Activated CD4-positive, alpha-beta T cell treated with anti-CD3 and anti-CD28 coated beads, Interleukin-2, Interleukin-6, amounts not matched to agents 100 ng/mL and 50 ng/mL, durations not matched to agents 16 hours and 8 hours (primary cell): Measurements from ENCODE around the gene TMEM63A.

Source experiments
- DNase-seq: peaks from one replicate; pipeline ENCODE4 v3.0.0-alpha.2; 2020

TMEM63A gene

DNA sequence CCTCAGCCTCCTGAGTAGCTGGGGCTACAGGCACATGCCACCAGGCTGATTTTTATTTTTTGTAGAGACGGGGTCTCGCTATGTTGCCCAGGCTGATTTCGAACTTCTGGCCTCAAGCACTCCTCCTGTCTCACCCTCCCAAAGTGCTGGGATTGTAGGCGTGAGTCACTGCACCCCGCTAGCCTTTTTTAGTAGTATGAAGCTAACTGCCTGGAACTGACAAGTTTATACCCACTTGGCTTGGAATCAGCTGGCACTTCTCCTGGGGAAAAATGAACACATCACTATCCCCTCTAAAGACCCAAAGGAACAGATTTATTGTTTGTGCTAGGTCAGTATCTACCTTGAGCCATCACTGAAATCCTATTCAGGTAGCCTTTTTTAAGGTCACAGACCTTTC, 19.0 kb downstream of the TMEM63A start:
- no peak for DNase-seq

DNA sequence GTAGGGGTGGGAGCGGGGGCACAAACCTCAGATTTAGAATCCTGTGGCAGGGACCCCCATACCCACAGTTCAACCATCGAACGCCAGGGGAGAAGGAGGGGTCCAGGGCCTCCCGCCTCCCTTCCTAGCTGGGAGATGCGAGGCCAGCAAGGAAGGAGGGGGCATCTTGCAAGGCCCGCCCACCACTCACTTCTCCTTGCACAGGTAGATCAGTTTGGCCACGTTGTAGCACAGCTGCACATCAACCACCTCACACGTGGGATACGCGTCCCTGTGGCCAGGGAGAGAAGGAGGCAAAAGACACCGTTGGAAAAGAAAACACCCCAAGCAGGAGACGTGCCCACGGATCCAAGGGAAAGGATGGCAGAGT, 19.6 kb downstream of the TMEM63A start:
- no peak for DNase-seq

DNA sequence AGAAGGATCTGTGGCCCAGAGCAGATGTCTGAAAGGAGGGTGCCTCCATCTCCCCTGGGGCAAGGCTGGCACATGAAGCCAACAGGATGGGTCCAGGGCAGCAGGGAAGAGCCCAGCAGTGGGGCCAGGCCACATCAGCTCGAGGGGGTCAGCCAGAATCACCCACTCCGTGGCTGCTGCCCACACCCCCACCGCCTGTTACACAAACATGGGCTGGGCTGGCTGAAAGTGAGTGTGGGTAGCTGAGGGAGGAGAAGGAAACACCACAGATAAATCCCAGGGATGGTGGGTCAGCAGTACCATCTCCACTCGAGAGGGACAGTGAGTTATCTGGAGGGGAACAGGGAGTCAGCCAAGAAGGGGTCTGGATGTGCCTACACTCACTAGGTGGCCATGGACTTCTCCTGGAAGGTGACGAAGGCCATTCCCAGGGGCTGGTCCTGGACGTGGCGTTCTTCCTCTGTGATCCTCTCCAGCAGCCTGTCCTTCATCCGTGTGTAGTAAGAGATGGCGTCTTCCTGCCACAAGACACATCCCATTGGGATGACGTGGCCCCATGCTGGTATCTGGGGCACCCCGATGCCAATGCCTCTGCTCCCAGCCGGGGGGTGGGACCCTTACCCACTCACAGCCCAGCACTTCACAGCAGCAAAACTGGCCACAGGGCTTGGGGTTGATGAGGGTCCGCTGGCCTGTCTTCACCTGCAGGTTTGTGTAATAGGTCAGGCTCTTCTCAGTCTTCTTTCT, 20.2 kb downstream of the TMEM63A start:
- no peak for DNase-seq

DNA sequence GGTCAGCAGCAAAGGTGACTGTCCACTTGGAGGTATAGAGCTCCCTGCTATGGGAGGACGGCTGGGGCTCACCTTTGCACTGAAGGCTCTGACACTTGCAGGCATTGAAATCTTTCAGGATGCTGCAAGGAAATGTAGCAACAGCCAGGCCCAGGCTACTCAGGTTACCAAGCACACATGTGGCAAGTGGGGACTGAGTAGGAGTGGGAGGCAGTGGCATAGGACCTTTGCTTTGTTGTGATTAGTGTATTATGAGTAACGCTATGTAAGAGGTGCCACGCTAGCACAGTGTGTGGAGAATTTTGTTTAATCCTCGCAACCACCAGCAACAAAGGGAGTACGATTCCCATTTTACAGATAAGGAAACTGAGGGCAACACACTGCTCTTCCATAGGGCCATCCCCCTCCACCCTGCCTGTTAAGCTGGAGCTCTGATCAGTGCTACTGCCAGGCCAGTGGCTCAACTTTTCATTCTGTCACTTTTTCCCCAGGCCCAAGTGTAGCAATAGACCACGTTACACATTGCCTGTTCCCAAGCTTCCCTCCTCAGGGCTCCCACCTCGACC, 21.2 kb downstream of the TMEM63A start:
- no peak for DNase-seq

DNA sequence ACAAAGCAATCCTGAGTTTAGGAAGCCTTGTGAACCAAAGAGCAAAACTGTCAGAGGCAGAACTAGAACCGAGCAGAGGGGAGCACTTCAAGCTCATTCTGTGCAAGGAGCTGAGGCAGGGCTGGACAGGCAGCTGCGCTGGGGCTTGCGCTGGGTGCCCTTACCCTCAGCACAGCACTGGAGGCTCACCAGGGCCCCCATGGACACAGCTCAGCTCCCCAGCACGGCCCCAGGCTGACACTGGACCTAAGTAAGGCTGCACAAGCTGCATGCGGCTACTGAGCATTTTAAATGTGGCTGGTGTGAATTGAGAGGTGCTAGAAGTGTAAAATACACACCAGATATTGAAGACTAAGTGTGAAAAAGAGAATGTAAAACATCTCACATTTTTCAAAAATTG, 22.1 kb downstream of the TMEM63A start:
- no peak for DNase-seq

DNA sequence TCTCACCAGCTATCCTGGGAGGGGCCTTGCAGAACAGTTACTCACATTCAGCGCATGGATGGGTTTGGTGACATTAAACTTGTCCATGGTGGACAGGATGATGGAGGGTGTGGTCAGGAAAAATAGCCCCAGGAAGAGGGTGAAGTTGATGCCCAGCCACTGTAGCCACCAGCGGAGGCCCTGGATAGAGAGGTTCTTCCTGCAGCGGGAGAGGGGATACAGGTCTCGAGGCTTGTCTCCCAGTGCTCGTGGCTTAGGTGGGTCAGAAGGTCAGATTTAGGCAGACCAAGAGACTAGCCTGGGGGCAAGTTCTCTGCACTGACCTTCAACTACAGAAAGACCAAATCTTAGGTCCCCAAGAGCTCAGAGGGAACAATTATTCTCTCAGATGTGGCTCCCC, 23.0 kb downstream of the TMEM63A start:
- DNase-seq: no peak

DNA sequence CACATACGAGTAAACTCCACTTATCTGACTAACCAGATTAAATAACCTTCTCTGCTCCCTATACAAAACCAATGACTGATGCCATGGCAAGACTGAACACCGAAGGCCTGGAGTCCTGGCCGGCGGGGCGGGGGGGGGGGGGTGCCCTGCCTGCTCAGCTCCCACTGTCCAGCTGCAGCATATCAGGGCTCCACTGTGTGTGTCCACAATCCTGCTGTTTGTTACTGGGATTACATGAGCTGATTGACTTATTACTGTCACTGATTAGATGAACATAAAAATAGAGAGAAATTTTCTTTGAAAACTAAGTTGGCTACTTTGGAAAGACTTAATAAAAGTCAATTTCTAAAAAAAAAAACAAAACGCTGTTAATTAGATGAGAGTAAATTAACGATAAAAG, 24.9 kb downstream of the TMEM63A start:
- DNase-seq: no peak

DNA sequence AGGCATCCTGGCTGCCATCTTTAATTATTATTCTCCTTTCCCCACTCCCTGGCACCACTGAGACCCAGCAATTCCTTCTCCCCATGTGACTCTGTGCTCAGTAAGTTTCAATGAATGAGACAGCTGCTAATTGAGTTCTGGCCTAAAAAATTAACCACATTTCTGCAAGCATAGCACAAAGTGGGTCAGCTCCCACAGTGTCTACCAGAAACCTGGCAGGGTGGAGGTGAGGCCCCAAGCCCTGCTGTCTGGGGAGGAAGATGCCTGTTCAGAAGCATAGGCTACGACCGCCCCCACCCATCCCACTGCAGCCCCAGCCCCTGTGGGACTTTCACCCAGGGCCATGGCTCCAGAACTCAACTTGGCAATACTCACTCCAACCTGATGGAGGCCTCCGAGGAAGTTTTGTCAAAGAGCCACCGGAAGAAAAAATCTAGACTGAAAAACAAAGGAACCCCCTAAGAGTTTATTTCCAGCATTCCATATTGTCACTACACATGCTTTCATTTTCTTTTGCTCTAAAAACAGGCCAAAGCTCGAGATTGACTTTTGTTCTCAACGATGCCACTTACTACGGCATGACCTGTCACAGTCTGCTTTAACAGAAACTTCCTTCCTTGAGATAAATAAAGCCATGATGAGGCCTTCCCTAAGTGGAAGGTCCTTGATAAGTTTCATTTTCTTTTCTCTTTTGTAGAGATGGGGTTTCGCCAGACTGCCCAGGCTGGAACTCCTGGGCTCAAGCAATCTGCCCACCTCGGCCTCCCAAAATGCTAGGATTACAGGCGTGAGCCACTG, 26.5 kb downstream of the TMEM63A start:
- DNase-seq: no peak

DNA sequence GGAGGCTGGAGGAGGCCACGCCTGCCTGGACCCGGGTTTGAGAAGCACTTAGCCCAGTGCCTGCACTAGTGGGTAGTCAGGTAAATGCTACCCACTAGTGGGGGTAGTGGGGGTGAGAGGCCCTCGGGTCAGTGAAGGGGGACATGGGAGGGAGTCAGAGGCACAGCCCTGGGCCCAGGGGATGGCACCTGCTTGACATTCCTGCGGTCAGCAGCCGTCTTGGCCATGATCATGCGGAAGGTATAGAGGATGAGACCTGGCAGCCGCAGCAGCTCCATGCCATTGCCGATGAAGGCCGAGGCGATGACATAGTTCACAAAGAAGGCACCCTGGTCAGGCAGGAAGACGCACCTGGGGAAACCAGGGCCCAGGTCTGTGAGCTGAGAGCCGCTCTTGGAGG, 28.7 kb downstream of the TMEM63A start:
- no peak for DNase-seq

DNA sequence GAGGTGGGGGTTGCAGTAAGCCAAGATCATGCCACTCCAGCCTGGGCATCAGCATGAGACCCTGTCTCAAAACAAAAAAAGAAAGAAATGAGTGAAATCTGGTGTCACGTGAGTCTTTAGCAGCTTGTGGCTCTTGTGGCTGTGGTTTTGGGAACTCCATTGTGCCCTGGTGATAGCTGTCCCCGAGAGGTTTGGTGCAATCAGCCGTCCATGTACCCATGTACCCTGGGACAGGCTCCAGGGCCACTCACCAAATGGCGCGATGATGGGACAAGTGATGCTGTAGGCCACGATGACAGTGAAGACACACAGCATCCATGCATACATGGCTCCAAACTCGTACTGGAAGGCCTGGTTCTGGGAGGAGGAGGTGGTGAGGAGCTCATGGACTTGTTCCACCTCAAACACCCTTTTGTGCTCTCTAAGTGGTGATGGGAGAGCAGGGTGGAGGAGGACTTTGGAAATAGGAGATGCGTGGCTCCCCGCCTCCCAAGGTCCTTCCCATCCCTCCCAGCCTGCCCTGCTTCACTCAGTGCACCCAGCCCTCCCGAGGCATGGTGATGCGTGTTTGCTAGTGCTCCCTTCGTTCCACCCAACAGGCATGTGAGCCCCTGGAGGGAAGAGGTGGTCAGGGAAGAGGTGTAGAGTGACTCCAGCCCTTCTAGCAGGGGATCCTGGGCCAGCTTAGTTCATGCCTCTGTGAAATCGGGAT, 29.6 kb downstream of the TMEM63A start:
- DNase-seq: no peak

DNA sequence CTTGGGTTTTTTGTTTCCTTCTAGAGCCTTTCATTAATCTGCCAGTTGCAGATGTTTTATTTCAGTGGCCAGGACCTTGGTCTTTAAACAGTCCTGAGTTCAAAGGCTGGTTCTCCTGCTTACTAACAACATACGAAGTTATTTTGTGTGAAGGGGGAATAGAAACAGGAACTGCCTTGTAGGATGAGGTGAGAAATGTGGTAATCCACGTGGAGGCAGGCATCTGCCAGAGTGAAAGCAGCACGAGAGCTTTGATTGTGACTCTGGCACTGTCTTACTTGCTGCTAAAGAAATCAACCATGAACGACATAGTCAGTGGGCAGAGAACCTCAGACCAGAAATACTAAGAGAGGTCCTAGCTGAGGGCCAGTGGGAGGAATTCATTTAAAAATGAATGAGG, 30.4 kb downstream of the TMEM63A start:
- DNase-seq: no peak

DNA sequence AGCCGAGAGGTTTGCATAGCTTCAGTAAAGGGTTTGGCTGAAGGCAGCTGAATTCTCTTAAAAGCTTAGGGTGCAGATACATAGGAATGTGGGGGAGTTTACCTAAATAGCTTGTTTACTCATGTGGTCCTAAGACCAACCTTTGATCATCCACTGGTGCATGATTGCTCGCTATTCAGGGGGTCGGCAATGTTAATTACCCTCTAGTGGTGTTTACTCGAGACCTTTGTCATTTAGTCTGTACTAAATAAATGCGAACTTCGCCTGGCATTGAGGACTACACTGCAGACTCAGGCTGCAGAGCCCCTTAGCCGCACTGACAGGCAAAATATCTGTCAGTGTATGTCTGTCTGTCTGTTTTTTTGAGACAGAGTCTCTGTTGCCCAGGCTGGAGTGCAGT, 31.8 kb downstream of the TMEM63A start:
- DNase-seq: no peak

DNA sequence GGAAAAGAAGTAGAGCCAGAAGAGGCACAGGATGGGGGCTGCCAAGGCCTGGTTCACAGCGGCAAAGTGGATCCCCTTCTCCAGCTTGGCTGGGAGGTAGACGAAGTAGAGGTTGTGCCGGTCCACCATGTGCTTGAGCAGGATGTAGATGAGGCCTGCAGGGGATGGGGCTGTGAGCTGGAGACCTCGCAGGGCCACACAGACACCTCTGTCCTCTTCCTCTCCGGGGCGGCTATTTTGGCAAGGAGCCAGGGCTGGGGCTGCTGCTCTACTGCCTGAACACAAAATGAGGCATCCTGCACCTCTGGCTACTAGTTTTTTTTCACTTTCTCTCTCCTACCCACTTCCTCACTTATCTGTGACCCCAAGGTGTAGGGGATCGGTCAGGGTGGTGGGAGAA, 32.3 kb downstream of the TMEM63A start:
- DNase-seq: no peak

DNA sequence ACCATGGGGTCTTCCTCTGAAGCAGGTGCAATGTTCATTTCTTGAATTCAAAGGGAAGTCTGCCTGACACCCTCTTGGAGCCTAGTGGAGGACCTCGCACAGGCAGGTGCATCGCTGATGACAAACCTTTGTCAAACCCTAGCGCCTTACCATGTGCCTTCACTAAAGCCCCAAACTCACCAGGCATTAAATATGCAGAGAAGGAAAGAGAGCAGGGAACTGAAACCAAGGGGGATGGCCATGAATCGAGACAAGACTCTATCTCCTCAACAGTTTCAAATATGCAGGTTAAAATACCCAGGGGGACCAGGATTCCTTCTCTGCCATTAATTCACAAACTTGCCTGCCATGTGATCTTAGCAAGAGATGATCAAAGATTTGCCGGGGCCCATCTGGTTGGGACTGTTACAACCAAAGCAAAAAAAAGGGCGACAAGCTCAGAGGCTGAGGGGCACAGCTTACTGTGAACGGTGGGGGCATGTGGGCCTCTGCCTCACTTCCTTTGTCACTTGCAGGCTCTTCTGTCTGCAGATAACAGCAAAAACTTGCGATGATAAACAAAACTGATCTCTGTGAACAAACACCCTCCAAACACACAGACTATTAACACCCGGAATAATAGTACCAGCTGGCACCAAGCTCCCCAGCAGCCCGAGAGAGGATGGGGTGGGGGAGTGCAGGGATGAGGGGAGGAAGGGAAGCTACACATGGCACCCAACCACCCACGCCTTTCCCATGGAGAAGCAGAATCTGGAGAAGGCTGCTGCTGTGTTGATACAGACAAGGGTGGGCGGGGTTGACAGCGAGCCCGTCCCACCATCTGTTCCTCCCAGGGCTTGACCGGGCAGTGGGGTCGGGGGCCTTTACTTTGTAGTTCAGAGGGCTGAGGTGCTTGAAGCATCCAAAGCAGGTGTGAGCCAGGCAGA, 33.9 kb downstream of the TMEM63A start:
- no peak for DNase-seq

DNA sequence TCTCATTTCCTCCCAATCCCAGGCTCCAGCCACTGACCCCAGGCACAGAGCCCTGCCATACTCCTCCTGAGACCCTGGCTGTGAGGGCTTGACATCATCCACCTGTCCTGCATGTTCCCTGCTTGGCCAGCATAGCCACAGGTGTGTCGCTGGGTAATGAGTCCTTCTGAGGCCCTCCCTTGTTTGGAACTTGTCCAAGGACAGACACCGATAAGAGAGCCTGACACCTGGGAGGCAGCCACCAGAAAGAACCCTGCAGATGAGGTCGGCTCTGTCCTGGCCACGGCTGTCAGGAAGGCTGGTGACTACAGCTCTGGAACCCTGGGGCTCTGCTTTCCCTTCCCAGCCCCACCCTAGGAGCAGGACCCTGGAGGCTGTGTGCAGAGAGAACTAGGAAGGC, 34.6 kb downstream of the TMEM63A start:
- no peak for DNase-seq

DNA sequence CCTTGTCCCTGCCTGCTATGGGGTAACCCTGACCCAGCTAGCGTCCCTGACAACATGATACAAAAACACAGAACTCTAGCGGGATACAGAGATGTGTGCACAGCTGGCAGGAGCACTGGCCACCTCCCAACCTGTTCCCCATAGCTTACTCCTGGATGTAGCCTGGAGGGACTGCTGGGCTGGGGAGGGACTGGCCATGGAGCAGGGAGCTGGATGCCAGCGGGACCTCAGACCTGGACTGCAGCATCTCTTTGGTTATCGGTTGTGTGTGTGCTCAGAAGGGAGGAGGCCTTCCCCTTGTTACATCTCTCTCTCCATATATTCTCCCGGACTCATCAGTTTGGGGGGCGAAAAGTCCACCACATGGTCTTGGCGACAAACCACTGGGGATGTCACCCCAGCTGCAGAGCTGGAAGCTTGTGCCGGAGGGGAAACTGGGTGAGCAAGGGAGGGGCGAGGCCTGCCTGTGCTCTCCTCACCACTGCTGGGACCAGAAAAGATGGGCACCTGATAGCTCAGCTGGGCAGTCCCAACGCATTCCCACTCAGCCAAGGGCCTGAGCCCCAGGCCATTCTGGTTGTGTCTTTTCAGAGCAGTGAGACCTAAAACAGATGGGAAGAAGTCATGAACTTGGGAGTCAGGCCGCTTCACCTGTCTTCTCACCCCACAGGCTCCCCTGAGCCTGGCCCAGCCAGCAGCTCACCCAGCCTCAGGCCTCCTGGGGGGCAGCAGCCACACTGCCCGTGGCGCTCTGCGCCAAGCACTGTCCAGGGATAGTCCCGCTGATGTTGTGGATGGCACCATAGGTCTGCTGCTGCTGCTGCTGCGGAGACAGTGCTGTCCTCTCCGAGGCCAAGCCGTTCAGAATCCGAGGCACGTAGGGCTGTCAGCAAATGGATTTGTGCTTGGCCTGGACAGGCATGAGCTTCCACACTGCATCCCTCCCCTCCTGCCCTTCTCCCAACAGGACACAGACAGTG, 35.6 kb downstream of the TMEM63A start:
- DNase-seq: no peak

DNA sequence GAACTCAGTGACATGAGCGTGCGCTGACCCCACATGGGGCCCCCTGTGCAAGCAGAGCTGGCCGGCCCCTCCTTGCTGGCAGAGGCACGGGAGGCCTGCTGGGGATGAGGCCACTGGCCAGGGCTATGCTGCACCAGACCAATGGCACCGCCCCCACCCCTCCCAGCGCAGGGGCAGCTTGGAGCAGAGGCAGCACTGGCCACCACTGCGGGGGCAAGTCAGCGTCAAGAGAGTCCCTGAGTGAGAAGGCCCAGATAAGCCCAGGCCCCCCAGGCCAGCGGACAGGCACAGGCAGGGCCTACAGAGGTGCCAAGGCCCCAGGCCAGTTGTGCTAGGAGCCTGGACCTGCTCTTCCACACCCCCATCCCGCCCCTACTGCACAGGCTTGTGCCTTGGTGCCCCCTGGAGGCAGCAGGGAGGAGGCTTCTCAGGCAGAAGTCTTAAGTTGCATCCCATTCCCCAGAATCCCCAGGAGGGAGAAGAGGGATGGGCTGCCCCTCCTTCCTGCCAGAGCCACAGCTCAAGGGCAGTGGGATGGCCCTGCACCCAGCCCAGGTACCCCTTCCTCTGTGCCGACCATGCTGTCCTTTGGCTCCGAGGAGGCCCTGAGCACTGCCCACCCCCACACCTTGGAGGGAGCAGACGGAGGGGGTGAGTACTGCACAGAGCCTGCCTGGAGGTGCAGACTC, 36.5 kb downstream of the TMEM63A start:
- DNase-seq: peak; percentile 41

DNA sequence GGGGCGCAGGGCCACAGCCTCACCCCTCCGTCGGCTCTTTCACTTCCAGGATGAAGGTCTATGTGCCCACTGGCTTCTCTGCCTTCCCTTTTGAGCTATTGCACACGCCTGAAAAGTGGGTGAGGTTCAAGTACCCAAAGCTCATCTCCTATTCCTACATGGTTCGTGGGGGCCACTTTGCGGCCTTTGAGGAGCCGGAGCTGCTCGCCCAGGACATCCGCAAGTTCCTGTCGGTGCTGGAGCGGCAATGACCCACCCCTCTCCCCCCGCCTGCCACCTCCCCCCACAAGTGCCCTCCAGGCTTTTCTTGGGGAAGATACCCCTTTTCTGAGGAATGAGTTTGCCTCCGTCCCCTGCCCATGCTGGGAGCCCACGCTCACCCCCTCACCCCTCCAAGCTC, 37.1 kb downstream of the TMEM63A start:
- DNase-seq: no peak

DNA sequence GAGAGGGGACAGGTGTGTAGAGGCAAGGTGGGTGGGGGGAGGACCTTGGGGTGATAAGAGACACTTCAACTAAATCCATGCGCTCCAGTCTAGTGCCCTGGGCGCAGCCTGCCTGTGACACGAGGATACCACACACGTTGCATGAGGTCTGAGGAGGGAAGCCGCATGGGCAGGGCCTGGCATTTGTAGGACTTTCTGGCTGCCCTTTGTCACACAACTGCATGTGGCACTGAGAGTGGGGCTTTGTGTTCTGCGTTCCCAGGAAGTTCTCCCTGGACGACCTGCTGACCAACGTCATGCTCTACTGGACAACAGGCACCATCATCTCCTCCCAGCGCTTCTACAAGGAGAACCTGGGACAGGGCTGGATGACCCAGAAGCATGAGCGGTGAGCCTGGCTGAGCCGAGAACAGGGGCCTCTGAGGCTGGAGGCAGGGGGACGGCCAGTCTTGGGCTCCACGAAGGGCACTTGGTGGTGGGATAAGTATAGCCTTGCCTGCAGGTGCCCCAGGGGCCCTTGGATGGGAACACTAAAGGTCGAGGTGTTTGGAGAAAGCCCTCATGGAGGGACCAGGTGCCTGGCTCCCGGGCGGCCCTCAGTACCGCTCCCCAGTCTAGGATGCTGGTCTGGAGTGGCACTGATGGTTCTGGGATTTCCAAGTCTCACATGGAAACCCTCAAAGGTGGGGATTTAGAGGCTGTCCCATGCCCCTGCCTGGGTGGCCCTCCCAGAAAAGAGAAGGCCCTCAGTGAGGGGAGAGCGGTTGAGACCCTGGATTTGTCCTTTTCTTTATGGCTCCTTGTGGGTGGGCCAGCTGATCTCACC, 37.7 kb downstream of the TMEM63A start:
- no peak for DNase-seq

DNA sequence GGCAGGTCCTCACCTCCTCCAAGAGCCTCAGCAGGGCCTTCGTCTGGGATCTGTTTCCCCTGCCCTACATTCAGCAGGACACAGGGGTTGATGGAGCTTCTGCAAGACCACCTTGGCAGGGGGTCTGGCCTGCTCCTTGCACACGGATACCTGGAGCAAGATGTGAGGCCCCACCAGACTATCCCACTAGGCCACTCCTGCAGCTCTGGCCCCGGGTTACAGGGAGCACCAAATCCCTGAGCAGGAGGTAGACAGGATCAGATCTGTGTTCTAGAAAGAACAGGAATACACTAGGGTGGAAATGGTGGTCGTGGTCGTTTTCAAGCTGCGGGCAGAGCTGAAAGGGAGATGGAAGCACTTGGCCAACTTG, 38.8 kb downstream of the TMEM63A start:
- DNase-seq: no peak
